SU-DHL-6 (cell line): ENCODE data around the gene PFKFB2.

ENCODE experiments used
- CTCF ChIP-seq: fragments of 200-600 bp; sonication (generic); IDR thresholded peaks from one replicate; pipeline ENCODE4 v1.5.1; 2017; ENCODE audit warnings: antibody characterized with exemption, mild to moderate bottlenecking, low read length, moderate library complexity; ENCODE audit not compliant: insufficient read depth, poor library complexity, severe bottlenecking
- EZH2phosphoT487 ChIP-seq: fragments of 200-600 bp; sonication (generic), shearing (Covaris generic); conservative IDR thresholded peaks from 2 replicates; pipeline ENCODE4 v1.6.1; 2018; ENCODE audit warnings: mild to moderate bottlenecking, antibody characterized with exemption, low read length, moderate library complexity, mixed read lengths

- no peak for TF ChIP-seq CTCF
- TF ChIP-seq EZH2phosphoT487 = no peak
These were observed 18.4 kb downstream of the PFKFB2 start for GRCh38 chr1:207071426-207071825.
